OCI-LY7 (cell line): ENCODE data around the gene RAB19.

ENCODE experiments used
- EZH2phosphoT487 ChIP-seq: fragments of 200-600 bp; sonication (generic); IDR thresholded peaks from 2 replicates; pipeline ENCODE4 v1.6.1; 2018; ENCODE audit warnings: low read depth, borderline replicate concordance, mild to moderate bottlenecking, mixed run types, antibody characterized with exemption, low read length, moderate library complexity, mixed read lengths
- TF ChIP-seq, protein P1 (sequence below): fragments of 200-600 bp; sonication (generic); conservative IDR thresholded peaks from 2 replicates; pipeline ENCODE4 v1.5.1; 2014; ENCODE audit warnings: mild to moderate bottlenecking, antibody characterized with exemption, low read length, moderate library complexity, mixed read lengths

DNA sequence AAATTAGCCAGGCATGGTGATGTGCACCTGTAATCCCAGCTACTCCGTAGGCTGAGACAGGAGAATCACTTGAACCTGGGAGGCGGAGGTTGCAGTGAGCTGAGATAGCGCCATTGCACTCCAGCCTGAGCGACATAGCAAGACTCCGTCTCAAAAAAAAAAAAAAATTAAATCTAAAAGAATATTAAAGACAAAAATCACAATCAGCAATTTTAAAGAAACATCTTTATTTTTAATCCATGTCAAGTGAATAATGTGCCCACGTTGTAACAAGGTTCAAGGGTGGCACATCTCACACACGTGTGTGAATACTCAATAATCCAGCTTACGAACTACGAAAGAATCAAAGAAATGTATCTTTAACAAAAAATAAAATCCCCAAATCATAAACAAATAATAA lies 28.5 kb upstream of the RAB19 start:
- TF ChIP-seq, protein P1, sequence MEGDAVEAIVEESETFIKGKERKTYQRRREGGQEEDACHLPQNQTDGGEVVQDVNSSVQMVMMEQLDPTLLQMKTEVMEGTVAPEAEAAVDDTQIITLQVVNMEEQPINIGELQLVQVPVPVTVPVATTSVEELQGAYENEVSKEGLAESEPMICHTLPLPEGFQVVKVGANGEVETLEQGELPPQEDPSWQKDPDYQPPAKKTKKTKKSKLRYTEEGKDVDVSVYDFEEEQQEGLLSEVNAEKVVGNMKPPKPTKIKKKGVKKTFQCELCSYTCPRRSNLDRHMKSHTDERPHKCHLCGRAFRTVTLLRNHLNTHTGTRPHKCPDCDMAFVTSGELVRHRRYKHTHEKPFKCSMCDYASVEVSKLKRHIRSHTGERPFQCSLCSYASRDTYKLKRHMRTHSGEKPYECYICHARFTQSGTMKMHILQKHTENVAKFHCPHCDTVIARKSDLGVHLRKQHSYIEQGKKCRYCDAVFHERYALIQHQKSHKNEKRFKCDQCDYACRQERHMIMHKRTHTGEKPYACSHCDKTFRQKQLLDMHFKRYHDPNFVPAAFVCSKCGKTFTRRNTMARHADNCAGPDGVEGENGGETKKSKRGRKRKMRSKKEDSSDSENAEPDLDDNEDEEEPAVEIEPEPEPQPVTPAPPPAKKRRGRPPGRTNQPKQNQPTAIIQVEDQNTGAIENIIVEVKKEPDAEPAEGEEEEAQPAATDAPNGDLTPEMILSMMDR, result no peak
- TF ChIP-seq EZH2phosphoT487, result no peak
